ENCODE measurements around the gene STX16. TPM values are rescaled to one million over a fixed set of nuclear protein-coding genes. Genes with fewer than 3 reads are reported as not detected.

Gene STX16
- total RNA-seq, 1 donor = 26.5 TPM

GRCh38 chr20:58685988-58686387, 34.9 kb downstream of the STX16 start:
- H3K4me3 ChIP-seq (ENCODE audit: low read depth, low read length) = no peak overlapping the region
- no peak for TF ChIP-seq CTCF (IDR thresholded peaks at IDR 0.05; ENCODE audit: insufficient read depth, low read length)
- no peak for DNase-seq (ENCODE audit: low read depth)

- H3K4me3 ChIP-seq (ENCODE audit: low read depth, low read length) = no peak overlapping the region
- no peak for TF ChIP-seq CTCF (IDR thresholded peaks at IDR 0.05; ENCODE audit: insufficient read depth, low read length)
- no peak for DNase-seq (ENCODE audit: low read depth)
These were observed 37.3 kb downstream of the STX16 start for GRCh38 chr20:58688414-58688813.

- peak; percentile 10 for DNase-seq (ENCODE audit: low read depth)
- TF ChIP-seq CTCF (IDR thresholded peaks at IDR 0.05; ENCODE audit: insufficient read depth, low read length) = no peak
- no peak overlapping the region for H3K4me3 ChIP-seq (ENCODE audit: low read depth, low read length)
These were observed 37.8 kb downstream of the STX16 start for GRCh38 chr20:58688840-58689239.

- peak; percentile 46 for DNase-seq (ENCODE audit: low read depth)
- H3K4me3 ChIP-seq (ENCODE audit: low read depth, low read length) = no peak overlapping the region
These were observed 39.5 kb downstream of the STX16 start for GRCh38 chr20:58690396-58691135.

GRCh38 chr20:58691773-58692578, 40.9 kb downstream of the STX16 start:
- no peak for TF ChIP-seq CTCF (IDR thresholded peaks at IDR 0.05; ENCODE audit: insufficient read depth, low read length)
- peak; percentile 45 for DNase-seq (ENCODE audit: low read depth)
- H3K4me3 ChIP-seq (ENCODE audit: low read depth, low read length) = no peak overlapping the region

More at GRCh38 chr20:58690396-58691135, 39.5 kb downstream of the STX16 start:
- no peak for TF ChIP-seq CTCF (IDR thresholded peaks at IDR 0.05; ENCODE audit: insufficient read depth, low read length)

GRCh38 chr20:58692579-58693225, 41.6 kb downstream of the STX16 start, which contains the start of gene NPEPL1:
NPEPL1 (plus strand) TSS chr20:58692800; CDS start chr20:58692901, 101 bp downstream.
- H3K4me3 ChIP-seq (ENCODE audit: low read depth, low read length) = peak within 1 kb of the TSS; percentile 65
- no peak for TF ChIP-seq CTCF (IDR thresholded peaks at IDR 0.05; ENCODE audit: insufficient read depth, low read length)
- DNase-seq (ENCODE audit: low read depth) = peak; percentile 64
